Measurements from ENCODE around the gene PRG3.

DNA sequence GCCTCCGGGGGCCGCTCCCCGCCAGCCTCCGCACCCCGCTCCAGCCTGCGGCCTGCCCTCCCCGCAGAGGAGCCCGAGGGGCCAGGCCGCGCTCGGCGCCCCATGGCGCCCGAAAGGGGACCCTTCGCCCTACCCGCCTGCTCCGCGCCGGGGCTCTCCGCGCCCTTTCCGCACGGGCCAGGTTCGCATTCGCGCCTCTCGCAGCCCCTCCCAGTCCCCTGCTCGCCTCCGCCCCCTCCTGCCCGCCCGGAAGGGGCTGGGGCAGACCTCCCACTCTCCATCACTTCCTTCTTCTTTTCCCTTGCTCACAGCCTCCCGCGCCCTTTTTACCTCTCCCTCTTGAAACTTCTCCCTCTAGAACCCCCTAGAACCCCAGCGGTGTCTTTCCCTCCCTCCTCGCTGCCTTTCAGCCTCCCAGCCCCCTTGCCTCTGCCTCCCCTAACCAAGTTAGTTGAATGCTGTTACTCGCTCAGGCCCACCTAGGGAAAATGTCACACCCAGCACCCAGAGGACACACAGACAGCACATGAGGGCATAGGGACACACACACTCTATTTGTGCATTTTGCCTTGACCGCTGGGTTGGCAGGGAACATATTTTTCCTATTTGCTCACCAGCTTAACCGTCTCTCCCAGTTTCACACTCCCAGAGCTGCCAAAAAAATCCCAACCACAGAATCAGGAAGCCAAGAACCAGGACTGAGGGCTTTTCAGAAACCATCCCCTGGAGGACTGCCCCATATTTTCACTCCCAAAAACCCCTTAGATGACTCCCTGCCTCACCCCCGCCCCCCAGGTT lies 46.2 kb upstream of the PRG3 start, which contains the start of gene SLC43A3:
- TF ChIP-seq, protein P1, sequence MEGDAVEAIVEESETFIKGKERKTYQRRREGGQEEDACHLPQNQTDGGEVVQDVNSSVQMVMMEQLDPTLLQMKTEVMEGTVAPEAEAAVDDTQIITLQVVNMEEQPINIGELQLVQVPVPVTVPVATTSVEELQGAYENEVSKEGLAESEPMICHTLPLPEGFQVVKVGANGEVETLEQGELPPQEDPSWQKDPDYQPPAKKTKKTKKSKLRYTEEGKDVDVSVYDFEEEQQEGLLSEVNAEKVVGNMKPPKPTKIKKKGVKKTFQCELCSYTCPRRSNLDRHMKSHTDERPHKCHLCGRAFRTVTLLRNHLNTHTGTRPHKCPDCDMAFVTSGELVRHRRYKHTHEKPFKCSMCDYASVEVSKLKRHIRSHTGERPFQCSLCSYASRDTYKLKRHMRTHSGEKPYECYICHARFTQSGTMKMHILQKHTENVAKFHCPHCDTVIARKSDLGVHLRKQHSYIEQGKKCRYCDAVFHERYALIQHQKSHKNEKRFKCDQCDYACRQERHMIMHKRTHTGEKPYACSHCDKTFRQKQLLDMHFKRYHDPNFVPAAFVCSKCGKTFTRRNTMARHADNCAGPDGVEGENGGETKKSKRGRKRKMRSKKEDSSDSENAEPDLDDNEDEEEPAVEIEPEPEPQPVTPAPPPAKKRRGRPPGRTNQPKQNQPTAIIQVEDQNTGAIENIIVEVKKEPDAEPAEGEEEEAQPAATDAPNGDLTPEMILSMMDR (IDR thresholded peaks at IDR 0.05; ENCODE audit: low read depth, low read length), result no peak
- no peak for TF ChIP-seq EZH2phosphoT487 (IDR thresholded peaks at IDR 0.05; ENCODE audit: low read depth)
